ENCODE results near the gene ARL6IP5.

DNA sequence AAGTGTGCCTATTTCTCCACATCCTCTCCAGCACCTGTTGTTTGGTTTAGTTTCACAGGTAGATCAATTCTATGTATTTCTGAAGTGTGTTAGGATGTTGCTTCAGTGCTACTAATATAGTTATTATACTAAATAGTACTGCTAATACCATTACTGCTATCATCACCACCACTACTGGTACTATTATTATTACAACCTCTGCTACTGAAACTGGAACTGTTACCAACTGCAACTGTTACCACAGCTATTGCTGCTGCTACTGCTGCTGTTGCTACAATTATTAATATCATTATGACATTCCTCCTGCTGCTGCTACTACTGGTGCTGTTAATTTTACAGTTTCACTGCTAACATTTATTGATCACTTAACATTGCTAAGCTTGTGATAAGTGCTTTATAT is 46.0 kb downstream of the ARL6IP5 start:
- TF ChIP-seq CTCF (IDR thresholded peaks at IDR 0.05 in 8 of 11, conservative IDR thresholded peaks at IDR 0.05 in 3 of 11) (no peak), POLR2A (IDR thresholded peaks at IDR 0.05) (no peak)
